ENCODE measurements around the gene TPST2. TPM values are rescaled to one million over a fixed set of nuclear protein-coding genes. Genes with fewer than 3 reads are reported as not detected.
A peak's percentile ranks its signal among the peaks of the same experiment; 100 is the strongest.

TPST2 gene
- total and polyA plus RNA-seq, 9 of the 15 experiments (the other 6 are each of a cell fraction or from before 2014, with no cell fraction given), result 14.2 to 123 (median 60.1) TPM

DNA sequence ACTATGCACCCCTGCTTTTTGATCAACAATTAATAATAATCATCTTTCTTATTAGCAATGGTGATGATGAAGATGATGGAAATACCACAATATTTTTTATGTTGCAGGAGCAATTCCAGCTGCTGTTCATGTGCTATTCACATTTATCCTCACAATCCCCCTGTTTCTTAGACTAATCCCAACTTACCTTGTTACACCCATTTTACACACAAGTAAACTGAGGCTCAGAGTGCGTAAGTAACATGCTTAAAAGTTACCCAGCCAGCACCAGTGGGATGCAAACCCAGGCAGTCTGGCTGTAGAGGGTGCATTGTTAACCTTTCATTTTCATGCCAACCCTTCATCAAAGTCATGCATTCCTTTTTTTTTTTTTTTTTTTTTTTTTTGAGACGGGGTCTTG is 30.3 kb upstream of the TPST2 start (continued):
- TF ChIP-seq, protein P1, sequence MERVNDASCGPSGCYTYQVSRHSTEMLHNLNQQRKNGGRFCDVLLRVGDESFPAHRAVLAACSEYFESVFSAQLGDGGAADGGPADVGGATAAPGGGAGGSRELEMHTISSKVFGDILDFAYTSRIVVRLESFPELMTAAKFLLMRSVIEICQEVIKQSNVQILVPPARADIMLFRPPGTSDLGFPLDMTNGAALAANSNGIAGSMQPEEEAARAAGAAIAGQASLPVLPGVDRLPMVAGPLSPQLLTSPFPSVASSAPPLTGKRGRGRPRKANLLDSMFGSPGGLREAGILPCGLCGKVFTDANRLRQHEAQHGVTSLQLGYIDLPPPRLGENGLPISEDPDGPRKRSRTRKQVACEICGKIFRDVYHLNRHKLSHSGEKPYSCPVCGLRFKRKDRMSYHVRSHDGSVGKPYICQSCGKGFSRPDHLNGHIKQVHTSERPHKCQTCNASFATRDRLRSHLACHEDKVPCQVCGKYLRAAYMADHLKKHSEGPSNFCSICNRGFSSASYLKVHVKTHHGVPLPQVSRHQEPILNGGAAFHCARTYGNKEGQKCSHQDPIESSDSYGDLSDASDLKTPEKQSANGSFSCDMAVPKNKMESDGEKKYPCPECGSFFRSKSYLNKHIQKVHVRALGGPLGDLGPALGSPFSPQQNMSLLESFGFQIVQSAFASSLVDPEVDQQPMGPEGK (CRISPR knock-in tag; IDR thresholded peaks at IDR 0.05; ENCODE audit: borderline replicate concordance), result no peak
- TF ChIP-seq ZNF174 (CRISPR knock-in tag; IDR thresholded peaks at IDR 0.05) (no peak), PHB (CRISPR knock-in tag; IDR thresholded peaks at IDR 0.05) (no peak), MIER1 (IDR thresholded peaks at IDR 0.05; ENCODE audit: low read depth) (no peak), ZNF124 (CRISPR knock-in tag; IDR thresholded peaks at IDR 0.05) (no peak), HNRNPL (IDR thresholded peaks at IDR 0.05; ENCODE audit: low read depth, low read length) (no peak), SAFB2 (IDR thresholded peaks at IDR 0.05; ENCODE audit: borderline replicate concordance, low read depth, low read length, severe bottlenecking) (no peak), ARHGAP35 (IDR thresholded peaks at IDR 0.05; ENCODE audit: partially characterized antibody) (no peak), BCOR (IDR thresholded peaks at IDR 0.05) (peak; percentile 90), RBM25 (IDR thresholded peaks at IDR 0.05; ENCODE audit: low read depth, low read length, severe bottlenecking) (peak; percentile 92)
- TF ChIP-seq, protein P2, sequence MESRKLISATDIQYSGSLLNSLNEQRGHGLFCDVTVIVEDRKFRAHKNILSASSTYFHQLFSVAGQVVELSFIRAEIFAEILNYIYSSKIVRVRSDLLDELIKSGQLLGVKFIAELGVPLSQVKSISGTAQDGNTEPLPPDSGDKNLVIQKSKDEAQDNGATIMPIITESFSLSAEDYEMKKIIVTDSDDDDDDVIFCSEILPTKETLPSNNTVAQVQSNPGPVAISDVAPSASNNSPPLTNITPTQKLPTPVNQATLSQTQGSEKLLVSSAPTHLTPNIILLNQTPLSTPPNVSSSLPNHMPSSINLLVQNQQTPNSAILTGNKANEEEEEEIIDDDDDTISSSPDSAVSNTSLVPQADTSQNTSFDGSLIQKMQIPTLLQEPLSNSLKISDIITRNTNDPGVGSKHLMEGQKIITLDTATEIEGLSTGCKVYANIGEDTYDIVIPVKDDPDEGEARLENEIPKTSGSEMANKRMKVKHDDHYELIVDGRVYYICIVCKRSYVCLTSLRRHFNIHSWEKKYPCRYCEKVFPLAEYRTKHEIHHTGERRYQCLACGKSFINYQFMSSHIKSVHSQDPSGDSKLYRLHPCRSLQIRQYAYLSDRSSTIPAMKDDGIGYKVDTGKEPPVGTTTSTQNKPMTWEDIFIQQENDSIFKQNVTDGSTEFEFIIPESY (CRISPR knock-in tag; IDR thresholded peaks at IDR 0.05), result no peak
